ENCODE data around the gene KIAA0825. TPM values are rescaled to one million over a fixed set of nuclear protein-coding genes. Genes with fewer than 3 reads are reported as not detected.

KIAA0825 gene
- total RNA-seq, 2 experiments from 2014 or later: 0.19 to 0.32 TPM

DNA sequence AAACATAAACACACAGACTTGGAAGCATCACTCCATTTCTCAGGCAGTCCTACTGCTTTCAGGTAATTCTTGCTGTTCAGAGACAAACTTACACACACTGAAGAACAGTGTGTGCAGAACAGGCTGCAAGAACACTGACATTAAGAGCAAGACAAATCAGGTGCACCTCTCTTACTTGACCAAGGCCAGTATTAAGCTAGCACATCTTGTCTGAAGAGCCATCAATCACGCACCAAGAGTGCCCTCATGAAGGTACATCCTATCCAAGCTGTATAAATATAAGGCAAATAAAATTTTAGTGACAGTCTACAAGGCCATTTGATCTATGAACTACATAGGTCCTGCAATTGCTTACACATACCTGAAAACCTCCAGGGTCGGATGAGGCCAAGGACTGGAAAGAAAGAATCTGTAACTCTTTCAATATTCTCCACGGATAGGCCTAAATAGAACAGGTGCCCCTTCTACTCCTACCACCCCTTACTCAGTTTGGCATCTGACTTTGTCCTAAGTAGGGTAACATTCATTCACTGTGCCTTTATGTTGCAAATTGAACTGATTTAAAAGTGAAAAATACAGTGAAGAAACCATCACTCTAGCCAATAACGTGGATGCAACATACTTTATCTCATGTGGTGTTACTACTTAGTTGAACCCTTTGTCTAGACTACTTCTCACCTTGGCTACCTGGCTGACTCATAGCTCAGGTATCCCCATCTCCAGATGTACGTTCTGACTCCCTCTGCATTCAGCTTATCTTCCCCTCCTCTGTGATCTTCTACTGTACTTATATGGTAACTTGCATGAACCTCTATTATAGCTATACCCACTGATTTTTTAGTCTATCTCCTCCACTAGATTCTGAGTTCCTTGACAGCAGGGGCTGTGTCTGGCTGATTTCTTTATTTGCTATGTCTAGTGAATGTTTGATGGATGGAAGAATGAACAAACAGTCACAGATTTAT lies 256.3 kb downstream of the KIAA0825 start:
- CTCF ChIA-PET (ENCODE audit: unreplicated experiment): no interaction called here
- no TSS peak for BruUV-seq (replicated peaks)
- Histone ChIP-seq H3K27ac (ENCODE audit: low read depth, low read length, poor library complexity, severe bottlenecking) (no peak overlapping the region), H3K36me3 (ENCODE audit: insufficient read depth, low read length) (no peaks in the 10 kb centered on the region), H3K9me2 (ENCODE audit: insufficient read depth, low read length) (no peaks in the 10 kb centered on the region), H3K9me3 (ENCODE audit: low read length) (no peaks in the 10 kb centered on the region), H3K4me2 (ENCODE audit: low read length) (no peak overlapping the region), H2AFZ (ENCODE audit: low read length) (no peak overlapping the region), H4K20me1 (ENCODE audit: insufficient read depth, low read length) (no peaks in the 10 kb centered on the region), H3K79me2 (ENCODE audit: insufficient read depth, low read depth, low read length) (no peaks in the 10 kb centered on the region), H3K4me1 (ENCODE audit: insufficient read depth, low read length, poor library complexity, severe bottlenecking) (no peaks in the 10 kb centered on the region), H3K4me3 (ENCODE audit: low read depth, low read length, poor library complexity, severe bottlenecking) (no peak overlapping the region)
- intact Hi-C loops (cut with micrococcal nuclease; ENCODE audit: unreplicated experiment): no loop called here
- no peak for TF ChIP-seq EZH2phosphoT487 (IDR thresholded peaks at IDR 0.05; ENCODE audit: borderline replicate concordance, low read depth, low read length)
- TF ChIP-seq, protein P1, sequence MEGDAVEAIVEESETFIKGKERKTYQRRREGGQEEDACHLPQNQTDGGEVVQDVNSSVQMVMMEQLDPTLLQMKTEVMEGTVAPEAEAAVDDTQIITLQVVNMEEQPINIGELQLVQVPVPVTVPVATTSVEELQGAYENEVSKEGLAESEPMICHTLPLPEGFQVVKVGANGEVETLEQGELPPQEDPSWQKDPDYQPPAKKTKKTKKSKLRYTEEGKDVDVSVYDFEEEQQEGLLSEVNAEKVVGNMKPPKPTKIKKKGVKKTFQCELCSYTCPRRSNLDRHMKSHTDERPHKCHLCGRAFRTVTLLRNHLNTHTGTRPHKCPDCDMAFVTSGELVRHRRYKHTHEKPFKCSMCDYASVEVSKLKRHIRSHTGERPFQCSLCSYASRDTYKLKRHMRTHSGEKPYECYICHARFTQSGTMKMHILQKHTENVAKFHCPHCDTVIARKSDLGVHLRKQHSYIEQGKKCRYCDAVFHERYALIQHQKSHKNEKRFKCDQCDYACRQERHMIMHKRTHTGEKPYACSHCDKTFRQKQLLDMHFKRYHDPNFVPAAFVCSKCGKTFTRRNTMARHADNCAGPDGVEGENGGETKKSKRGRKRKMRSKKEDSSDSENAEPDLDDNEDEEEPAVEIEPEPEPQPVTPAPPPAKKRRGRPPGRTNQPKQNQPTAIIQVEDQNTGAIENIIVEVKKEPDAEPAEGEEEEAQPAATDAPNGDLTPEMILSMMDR (conservative IDR thresholded peaks at IDR 0.05; ENCODE audit: low read length): no peak
- POLR2A ChIA-PET: no interaction called here
- no peak for DNase-seq (ENCODE audit: low spot score)

DNA sequence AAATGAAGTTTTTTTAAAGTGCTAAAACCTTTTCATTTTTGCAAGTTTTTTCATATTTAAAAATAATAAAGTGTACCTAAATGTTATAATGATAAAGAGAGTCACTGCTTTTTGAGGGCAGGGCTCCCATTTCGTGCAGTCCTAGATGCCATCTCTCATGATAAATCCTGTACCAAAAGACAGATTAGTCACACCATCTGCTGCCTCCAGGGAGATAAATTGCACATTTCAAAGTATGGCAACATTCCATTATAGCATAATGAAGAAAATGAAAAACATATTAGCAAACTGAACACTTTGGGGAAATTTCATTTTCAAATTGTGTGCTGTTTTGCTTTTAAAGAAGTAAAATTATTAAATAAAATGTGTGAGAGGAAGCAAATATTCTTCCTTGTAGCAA lies 257.2 kb downstream of the KIAA0825 start:
- ChIA-PET CTCF (ENCODE audit: unreplicated experiment) (no interaction called here), POLR2A (no interaction called here)
- BruUV-seq (replicated peaks): no TSS peak
- H3K79me2 ChIP-seq (ENCODE audit: insufficient read depth, low read depth, low read length): no peaks in the 10 kb centered on the region
- no peaks in the 10 kb centered on the region for H3K4me1 ChIP-seq (ENCODE audit: insufficient read depth, low read length, poor library complexity, severe bottlenecking)
- H3K4me3 ChIP-seq (ENCODE audit: low read depth, low read length, poor library complexity, severe bottlenecking): no peak overlapping the region
- TF ChIP-seq, protein P1 (conservative IDR thresholded peaks at IDR 0.05; ENCODE audit: low read length): no peak
- no peak for TF ChIP-seq EZH2phosphoT487 (IDR thresholded peaks at IDR 0.05; ENCODE audit: borderline replicate concordance, low read depth, low read length)
- no peaks in the 10 kb centered on the region for H3K9me2 ChIP-seq (ENCODE audit: insufficient read depth, low read length)
- no peaks in the 10 kb centered on the region for H4K20me1 ChIP-seq (ENCODE audit: insufficient read depth, low read length)
- DNase-seq (ENCODE audit: low spot score): no peak
- H3K9me3 ChIP-seq (ENCODE audit: low read length): no peaks in the 10 kb centered on the region
- H3K4me2 ChIP-seq (ENCODE audit: low read length): no peak overlapping the region
- H3K27ac ChIP-seq (ENCODE audit: low read depth, low read length, poor library complexity, severe bottlenecking): no peak overlapping the region
- H2AFZ ChIP-seq (ENCODE audit: low read length): no peak overlapping the region
- intact Hi-C loops (cut with micrococcal nuclease; ENCODE audit: unreplicated experiment): no loop called here
- H3K36me3 ChIP-seq (ENCODE audit: insufficient read depth, low read length): no peaks in the 10 kb centered on the region
